ENCODE results near the gene CADM2. TPM values are rescaled to one million over a fixed set of nuclear protein-coding genes. Genes with fewer than 3 reads are reported as not detected.

CADM2 gene
- total RNA-seq, 1 experiment from 2014 or later: 0.47 TPM

- no peaks in the 10 kb centered on the region for H3K9me2 ChIP-seq (replicated peaks; ENCODE audit: low read length)
- intact Hi-C loops (cut with micrococcal nuclease): no loop called here
- POLR2A ChIA-PET (ENCODE audit: unreplicated experiment): no interaction called here
- no peak overlapping the region for H3K4me2 ChIP-seq (ENCODE audit: low read length)
- no peak overlapping the region for H3K4me3 ChIP-seq (ENCODE audit: low read length)
- no peak for TF ChIP-seq CTCF (conservative IDR thresholded peaks at IDR 0.05; ENCODE audit: low read depth, low read length)
- TF ChIP-seq EZH2 (IDR thresholded peaks at IDR 0.05; ENCODE audit: low read length, unreplicated experiment): no peak
- no peak for TF ChIP-seq EZH2phosphoT487 (IDR thresholded peaks at IDR 0.05; ENCODE audit: borderline replicate concordance, low read length)
- H3K4me1 ChIP-seq (ENCODE audit: insufficient read depth, low read length): no peaks in the 10 kb centered on the region; the same call in 1 of the 2 replicates
- H3K27me3 ChIP-seq (ENCODE audit: low read length): no peaks in the 10 kb centered on the region
- H4K20me1 ChIP-seq (ENCODE audit: low read length): no peaks in the 10 kb centered on the region
- no peaks in the 10 kb centered on the region for H3K9me3 ChIP-seq (ENCODE audit: low read length)
- H3K79me2 ChIP-seq (ENCODE audit: low read length): no peaks in the 10 kb centered on the region
- no peak overlapping the region for H2AFZ ChIP-seq (ENCODE audit: low read length)
- no peak overlapping the region for H3K27ac ChIP-seq (ENCODE audit: low read length)
- H3K36me3 ChIP-seq (ENCODE audit: low read depth, low read length): no peaks in the 10 kb centered on the region
- no peak overlapping the region for H3K9ac ChIP-seq (ENCODE audit: low read length)
- ATAC-seq (no peak), DNase-seq (no peak)
- CTCF ChIA-PET: no interaction called here
- BruUV-seq (replicated peaks): no TSS peak
- no peaks in the 10 kb centered on the region for H3F3A ChIP-seq (ENCODE audit: low read length, unreplicated experiment)
Measured at GRCh38 chr3:85740561-85740960, 781.8 kb downstream of the CADM2 start.

- H3K79me2 ChIP-seq (ENCODE audit: low read length): no peaks in the 10 kb centered on the region
- H3K36me3 ChIP-seq (ENCODE audit: low read depth, low read length): no peaks in the 10 kb centered on the region; the same call in 1 of the 2 replicates
- no peaks in the 10 kb centered on the region for H3K27me3 ChIP-seq (ENCODE audit: low read length)
- no TSS peak for BruUV-seq (replicated peaks)
- no peak overlapping the region; the same call in 1 of the 2 replicates for H3K9ac ChIP-seq (ENCODE audit: low read length)
- H2AFZ ChIP-seq (ENCODE audit: low read length): no peak overlapping the region
- ChIA-PET POLR2A (ENCODE audit: unreplicated experiment) (no interaction called here), CTCF (no interaction called here)
- DNase-seq (peak; percentile 86), ATAC-seq (peak; percentile 84)
- peaks cover 39% of the 10 kb centered on the region for H3K4me1 ChIP-seq (ENCODE audit: insufficient read depth, low read length)
- TF ChIP-seq EZH2 (IDR thresholded peaks at IDR 0.05; ENCODE audit: low read length, unreplicated experiment) (no peak), EZH2phosphoT487 (IDR thresholded peaks at IDR 0.05; ENCODE audit: borderline replicate concordance, low read length) (no peak), CTCF (conservative IDR thresholded peaks at IDR 0.05; ENCODE audit: low read depth, low read length) (no peak)
- H4K20me1 ChIP-seq (ENCODE audit: low read length): no peaks in the 10 kb centered on the region
- H3K9me2 ChIP-seq (replicated peaks; ENCODE audit: low read length): no peaks in the 10 kb centered on the region
- H3K4me3 ChIP-seq (ENCODE audit: low read length): no peak overlapping the region
- no peaks in the 10 kb centered on the region for H3F3A ChIP-seq (ENCODE audit: low read length, unreplicated experiment)
- intact Hi-C loops (cut with micrococcal nuclease): loop anchor here (1.0 to 2.0 kb wide), 3 partner anchors 27 to 80 kb away; no protein-coding TSS in a partner anchor
- peak overlapping the region; percentile 59 for H3K4me2 ChIP-seq (ENCODE audit: low read length)
- H3K9me3 ChIP-seq (ENCODE audit: low read length): 0 out of 2 replicates have a peak, but pooled peaks cover 4% of the 10 kb centered on the region
- peak overlapping the region; percentile 74 for H3K27ac ChIP-seq (ENCODE audit: low read length)
Measured at GRCh38 chr3:85758442-85758841, 799.7 kb downstream of the CADM2 start.

GRCh38 chr3:85760342-85760741 lies 801.6 kb downstream of the CADM2 start:
- no peaks in the 10 kb centered on the region for H3K27me3 ChIP-seq (ENCODE audit: low read length)
- TF ChIP-seq EZH2phosphoT487 (IDR thresholded peaks at IDR 0.05; ENCODE audit: borderline replicate concordance, low read length) (no peak), EZH2 (IDR thresholded peaks at IDR 0.05; ENCODE audit: low read length, unreplicated experiment) (no peak), CTCF (conservative IDR thresholded peaks at IDR 0.05; ENCODE audit: low read depth, low read length) (no peak)

More at GRCh38 chr3:85760342-85760741, 801.6 kb downstream of the CADM2 start:
- Histone ChIP-seq H3K36me3 (ENCODE audit: low read depth, low read length) (no peaks in the 10 kb centered on the region; the same call in 1 of the 2 replicates), H3K79me2 (ENCODE audit: low read length) (no peaks in the 10 kb centered on the region), H3K4me3 (ENCODE audit: low read length) (no peak overlapping the region), H3K9me2 (replicated peaks; ENCODE audit: low read length) (no peaks in the 10 kb centered on the region), H3K9me3 (ENCODE audit: low read length) (0 out of 2 replicates have a peak, but pooled peaks cover 4% of the 10 kb centered on the region), H3K4me2 (ENCODE audit: low read length) (peak overlapping the region; percentile 58), H3K9ac (ENCODE audit: low read length) (no peak overlapping the region), H3F3A (ENCODE audit: low read length, unreplicated experiment) (no peaks in the 10 kb centered on the region), H2AFZ (ENCODE audit: low read length) (no peak overlapping the region), H3K27ac (ENCODE audit: low read length) (peak overlapping the region; percentile 59), H4K20me1 (ENCODE audit: low read length) (no peaks in the 10 kb centered on the region), H3K4me1 (ENCODE audit: insufficient read depth, low read length) (peaks cover 39% of the 10 kb centered on the region)
- peak; percentile 86 for DNase-seq
- ChIA-PET CTCF (no interaction called here), POLR2A (ENCODE audit: unreplicated experiment) (no interaction called here)
- ATAC-seq: peak; percentile 52
- no TSS peak for BruUV-seq (replicated peaks)
- intact Hi-C loops (cut with micrococcal nuclease): loop anchor here (1.0 kb wide), 1 partner anchor 21 kb away; no protein-coding TSS in a partner anchor
